22Rv1 (cell line): ENCODE results near the gene KCNK18.

Source experiments
- CTCF ChIP-seq: fragments of 450-650 bp; IDR thresholded peaks from 2 replicates; pipeline ENCODE4 v1.5.1; 2017; ENCODE audit warnings: mild to moderate bottlenecking
- ZFX ChIP-seq: fragments of 450-650 bp; IDR thresholded peaks from 2 replicates; pipeline ENCODE4 v1.6.1; 2017; ENCODE audit warnings: antibody characterized with exemption, borderline replicate concordance

GRCh38 chr10:117184296-117184695 is 13.0 kb upstream of the KCNK18 start:
- TF ChIP-seq CTCF (no peak), ZFX (no peak)
